GM19372 (cell line): ENCODE data around the gene RTEL1.

Experiments
- ATAC-seq: cut with Tn5 transposase; IDR thresholded peaks from one replicate; pipeline ENCODE4 v1.9.1; 2021; ENCODE audit warnings: mild to moderate bottlenecking, low read depth, moderate library complexity; ENCODE audit not compliant: unreplicated experiment

Gene RTEL1

GRCh38 chr20:63738687-63739129 is 80.6 kb downstream of the RTEL1 start:
- no peak for ATAC-seq

- peak; percentile 53 for ATAC-seq
These were observed 81.3 kb downstream of the RTEL1 start, which contains the start of gene SLC2A4RG for GRCh38 chr20:63739130-63740069. TSS of gene SLC2A4RG (plus strand) at chr20:63739776. CDS start at chr20:63739913, 137 bp downstream.

GRCh38 chr20:63740070-63740626 is 82.0 kb downstream of the RTEL1 start:
- ATAC-seq, result peak; percentile 20

- ATAC-seq, result peak; percentile 2
These were observed 82.7 kb downstream of the RTEL1 start for GRCh38 chr20:63740627-63741353.

DNA sequence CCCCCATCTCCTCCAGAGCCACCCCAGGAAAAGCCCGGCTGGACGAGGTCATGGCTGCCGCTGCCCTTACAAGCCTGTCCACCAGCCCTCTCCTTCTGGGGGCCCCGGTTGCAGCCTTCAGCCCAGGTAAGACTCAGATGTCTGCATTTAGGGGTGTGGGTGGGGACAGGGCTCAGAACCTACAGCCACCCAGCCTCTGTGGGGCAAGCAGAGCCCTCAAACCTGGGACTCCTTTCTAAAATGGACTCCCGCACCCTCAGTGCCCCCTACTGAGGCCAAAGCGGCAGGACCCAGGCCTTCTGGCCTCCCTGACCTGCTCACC is 83.2 kb downstream of the RTEL1 start:
- no peak for ATAC-seq

DNA sequence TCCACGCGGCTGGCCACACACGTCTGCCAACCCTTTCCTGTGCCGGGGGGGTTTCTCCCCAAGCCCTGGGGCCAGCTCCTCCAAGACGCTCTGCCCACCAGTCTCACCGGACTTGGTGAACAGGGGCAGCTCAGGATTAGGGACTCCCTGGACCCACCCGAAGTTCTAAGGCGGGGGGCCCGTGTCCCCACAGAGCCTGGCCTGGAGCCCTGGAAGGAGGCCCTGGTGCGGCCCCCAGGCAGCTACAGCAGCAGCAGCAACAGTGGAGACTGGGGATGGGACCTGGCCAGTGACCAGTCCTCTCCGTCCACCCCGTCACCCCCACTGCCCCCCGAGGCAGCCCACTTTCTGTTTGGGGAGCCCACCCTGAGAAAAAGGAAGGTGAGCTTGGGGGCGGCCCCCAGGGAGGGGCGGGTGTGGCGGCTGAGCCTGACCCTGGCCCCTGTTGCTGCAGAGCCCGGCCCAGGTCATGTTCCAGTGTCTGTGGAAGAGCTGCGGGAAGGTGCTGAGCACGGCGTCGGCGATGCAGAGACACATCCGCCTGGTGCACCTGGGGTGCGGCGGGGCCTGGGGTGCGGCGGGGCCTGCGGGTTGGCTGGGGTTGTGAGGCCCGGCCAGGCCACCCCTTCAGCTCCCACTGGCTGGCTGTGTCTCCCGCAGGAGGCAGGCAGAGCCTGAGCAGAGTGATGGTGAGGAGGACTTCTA is 83.7 kb downstream of the RTEL1 start:
- ATAC-seq, result no peak

DNA sequence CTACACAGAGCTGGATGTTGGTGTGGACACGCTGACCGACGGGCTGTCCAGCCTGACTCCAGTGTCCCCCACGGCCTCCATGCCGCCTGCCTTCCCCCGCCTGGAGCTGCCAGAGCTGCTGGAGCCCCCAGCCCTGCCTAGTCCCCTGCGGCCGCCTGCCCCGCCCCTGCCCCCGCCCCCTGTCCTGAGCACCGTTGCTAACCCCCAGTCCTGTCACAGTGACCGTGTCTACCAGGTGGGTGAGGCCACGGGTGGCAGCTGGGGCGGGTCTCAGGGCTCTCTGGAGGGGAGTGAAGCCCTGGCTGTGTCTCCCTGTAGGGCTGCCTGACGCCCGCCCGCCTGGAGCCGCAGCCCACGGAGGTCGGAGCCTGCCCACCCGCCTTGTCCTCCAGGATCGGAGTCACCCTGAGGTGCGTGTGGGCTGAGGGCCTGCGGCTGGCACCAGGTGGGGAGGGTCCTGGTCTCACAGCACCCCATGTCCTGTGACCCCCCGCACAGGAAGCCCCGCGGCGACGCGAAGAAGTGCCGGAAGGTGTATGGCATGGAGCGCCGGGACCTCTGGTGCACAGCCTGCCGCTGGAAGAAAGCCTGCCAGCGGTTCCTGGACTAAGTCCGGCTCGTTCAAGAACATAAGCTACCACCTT is 84.4 kb downstream of the RTEL1 start:
- no peak for ATAC-seq

DNA sequence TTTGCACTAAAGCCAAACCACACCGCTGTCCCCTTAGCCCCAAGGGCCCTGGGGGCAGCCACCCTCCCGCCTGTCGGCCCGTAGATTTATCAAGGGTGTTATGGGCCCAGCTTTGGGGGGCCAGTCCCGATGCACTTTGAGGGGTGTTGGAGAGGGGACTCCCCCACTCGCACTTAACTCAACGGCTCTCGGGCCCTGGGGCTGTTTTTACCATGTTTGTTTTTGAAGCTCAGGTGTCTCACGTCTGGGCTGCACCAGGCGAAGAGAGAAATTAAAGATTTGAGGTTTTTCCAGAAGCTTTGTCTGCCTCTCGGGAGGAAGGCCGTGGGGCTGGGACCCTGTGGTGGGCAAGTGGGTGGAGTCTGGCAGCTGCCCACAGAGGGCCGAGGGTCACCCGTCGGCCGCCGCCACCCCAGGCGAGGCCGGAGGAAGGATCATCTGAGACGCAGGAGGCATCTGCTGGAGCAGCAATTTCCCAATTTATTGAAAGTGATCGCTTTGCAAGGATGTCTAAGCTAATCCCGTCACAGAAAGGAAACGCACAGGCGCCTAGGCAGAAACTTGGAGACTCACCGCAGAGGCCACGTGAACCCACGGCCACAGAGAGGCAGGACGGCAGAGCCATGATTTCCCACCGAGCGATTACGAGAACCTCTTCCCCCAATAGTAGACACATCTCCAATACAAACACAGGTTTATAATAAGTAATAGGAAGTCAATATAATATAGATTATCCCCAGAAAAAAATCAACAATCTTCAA is 85.3 kb downstream of the RTEL1 start:
- no peak for ATAC-seq

GRCh38 chr20:63744158-63744557 is 86.0 kb downstream of the RTEL1 start:
- ATAC-seq, result no peak

GRCh38 chr20:63744574-63745423 is 86.7 kb downstream of the RTEL1 start:
- ATAC-seq, result no peak

DNA sequence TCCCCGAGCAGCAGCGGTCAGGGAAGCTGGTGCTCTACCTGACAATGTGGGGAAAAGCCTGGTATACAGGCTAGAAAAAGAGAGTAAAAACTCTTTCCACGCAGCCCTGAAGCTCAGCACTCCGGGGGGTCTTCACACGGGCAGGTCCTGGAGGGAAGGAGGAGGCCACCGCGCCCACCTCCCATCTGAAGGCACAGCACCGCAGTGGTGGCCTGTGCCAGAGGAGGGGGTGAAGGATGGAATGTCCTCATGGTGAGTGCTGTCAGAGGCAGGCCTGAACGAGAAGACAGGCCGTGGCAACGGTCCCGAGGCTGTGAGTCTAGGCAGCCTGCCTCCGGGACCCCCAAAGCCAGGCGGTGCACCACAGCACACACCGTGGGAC is 87.3 kb downstream of the RTEL1 start:
- no peak for ATAC-seq
